ENCODE data around the gene SSNA1. TPM values are rescaled to one million over a fixed set of nuclear protein-coding genes. Genes with fewer than 3 reads are reported as not detected.

Gene SSNA1
- total RNA-seq, 1 donor from 2014 or later, result 71.9 TPM

DNA sequence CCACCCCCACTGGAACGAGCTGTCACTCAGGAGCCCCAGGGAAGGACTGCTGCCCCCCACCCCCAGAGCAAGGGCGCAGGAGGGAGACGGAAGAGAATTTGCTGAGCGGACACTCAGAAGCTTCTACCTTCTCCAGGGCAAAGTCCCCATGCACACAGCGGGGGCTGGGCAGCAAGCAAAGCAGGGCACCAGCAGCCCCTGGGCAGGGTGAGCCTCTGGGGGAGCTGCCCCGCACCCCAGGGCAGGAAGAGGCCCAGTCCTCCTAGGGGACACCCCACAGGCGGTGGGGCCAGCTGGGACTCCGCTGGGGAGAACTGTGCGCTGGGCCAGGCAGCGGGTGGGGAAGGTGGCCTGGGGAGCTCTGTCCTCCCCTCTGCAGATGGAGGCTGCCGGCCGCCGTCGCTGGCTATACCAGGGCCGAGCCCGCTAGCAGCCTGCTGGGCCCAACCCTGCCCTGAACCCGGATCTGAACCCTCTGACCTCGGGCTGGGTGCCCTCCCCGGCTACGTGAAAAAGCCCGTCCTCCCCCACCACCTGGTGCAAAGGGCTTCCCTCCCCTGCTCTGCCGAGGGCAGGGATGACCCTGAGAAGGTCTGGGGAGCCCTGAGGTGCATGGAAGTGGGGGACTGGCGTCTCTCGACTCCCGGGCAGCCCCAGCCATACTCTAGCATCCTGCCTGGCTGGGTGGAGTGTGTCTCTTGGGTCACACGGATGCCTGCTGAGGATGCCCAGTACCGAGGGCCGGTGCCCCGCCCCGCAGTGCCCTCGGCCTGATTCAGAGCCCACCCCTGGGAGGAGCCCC, 41.6 kb downstream of the SSNA1 start:
- ChIA-PET POLR2A (no interaction called here), CTCF (interaction anchor here (1.5 kb wide), 1 partner anchor 201 kb away, joined by 3 read pairs; no protein-coding TSS in a partner anchor)
- DNase-seq (no peak), ATAC-seq (ENCODE audit: low read depth) (no peak)
- TF ChIP-seq, protein P1, sequence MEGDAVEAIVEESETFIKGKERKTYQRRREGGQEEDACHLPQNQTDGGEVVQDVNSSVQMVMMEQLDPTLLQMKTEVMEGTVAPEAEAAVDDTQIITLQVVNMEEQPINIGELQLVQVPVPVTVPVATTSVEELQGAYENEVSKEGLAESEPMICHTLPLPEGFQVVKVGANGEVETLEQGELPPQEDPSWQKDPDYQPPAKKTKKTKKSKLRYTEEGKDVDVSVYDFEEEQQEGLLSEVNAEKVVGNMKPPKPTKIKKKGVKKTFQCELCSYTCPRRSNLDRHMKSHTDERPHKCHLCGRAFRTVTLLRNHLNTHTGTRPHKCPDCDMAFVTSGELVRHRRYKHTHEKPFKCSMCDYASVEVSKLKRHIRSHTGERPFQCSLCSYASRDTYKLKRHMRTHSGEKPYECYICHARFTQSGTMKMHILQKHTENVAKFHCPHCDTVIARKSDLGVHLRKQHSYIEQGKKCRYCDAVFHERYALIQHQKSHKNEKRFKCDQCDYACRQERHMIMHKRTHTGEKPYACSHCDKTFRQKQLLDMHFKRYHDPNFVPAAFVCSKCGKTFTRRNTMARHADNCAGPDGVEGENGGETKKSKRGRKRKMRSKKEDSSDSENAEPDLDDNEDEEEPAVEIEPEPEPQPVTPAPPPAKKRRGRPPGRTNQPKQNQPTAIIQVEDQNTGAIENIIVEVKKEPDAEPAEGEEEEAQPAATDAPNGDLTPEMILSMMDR (IDR thresholded peaks at IDR 0.05), result no peak
- Mint-ChIP-seq H3K9me3 (no peaks in the 10 kb centered on the region), H3K36me3 (ENCODE audit: low read depth) (no peaks in the 10 kb centered on the region), H3K27me3 (peaks cover 2% of the 10 kb centered on the region), H3K4me1 (peaks cover 18% of the 10 kb centered on the region), H3K27ac (no peak overlapping the region), H3K4me3 (no peak overlapping the region)
- intact Hi-C loops (cut with micrococcal nuclease), result loop anchor here (10.0 kb wide), 2 partner anchors 285 to 345 kb away; partner anchors contain the start of genes C8G, FBXW5 and TRAF2

DNA sequence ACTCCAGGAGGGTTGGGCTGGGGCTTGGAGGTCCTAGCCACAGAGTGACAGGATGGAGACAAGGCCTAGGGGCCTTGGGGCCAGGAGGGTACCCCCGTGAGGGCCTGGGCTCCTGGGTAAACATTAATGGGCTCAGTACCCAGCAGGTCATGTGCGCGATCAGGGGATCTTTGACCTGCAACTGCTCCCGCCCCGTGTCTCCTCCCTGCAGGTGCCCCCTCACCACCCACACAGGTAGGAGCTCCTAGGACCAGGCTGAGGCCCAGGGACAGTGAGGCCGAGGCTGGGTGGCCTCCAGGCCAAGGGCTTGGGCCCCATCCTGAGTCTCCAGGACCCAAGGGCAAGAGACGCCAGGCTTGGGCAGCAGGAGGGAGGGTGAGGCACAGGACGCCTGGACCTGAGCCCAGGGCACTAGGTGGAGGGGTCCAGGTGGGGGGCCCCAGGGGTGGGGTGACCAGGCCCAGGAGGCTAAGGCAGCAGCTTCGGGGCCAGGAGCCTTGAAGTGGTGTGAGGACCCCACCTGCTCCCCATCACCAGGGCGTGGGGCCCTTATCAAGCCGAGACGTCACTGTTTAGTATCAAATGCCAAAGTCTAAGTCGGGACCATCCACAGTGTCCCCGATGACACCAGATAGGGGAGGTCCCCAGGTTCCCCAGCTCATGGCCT, 42.4 kb downstream of the SSNA1 start, which contains the start of gene SLC34A3:
TSS of gene SLC34A3 (plus strand) at position 197 of the 667 bp plus-strand sequence. CDS start 802 bp downstream, outside the sequence.
- H3K4me3 Mint-ChIP-seq, result no peak within 1 kb of the TSS
- H3K4me1 Mint-ChIP-seq, result peaks cover 20% of the 10 kb centered on the region
- no peak within 1 kb of the TSS for H3K27ac Mint-ChIP-seq
- TF ChIP-seq, protein P1 (IDR thresholded peaks at IDR 0.05), result no peak
- H3K9me3 Mint-ChIP-seq, result no peaks in the 10 kb centered on the region
- peaks cover 2% of the 10 kb centered on the region for H3K27me3 Mint-ChIP-seq
- ChIA-PET POLR2A (interaction anchor here (0.8 kb wide), 1 partner anchor 10 kb away, joined by 3 read pairs; the partner anchor contains the start of gene TUBB4B), CTCF (interaction anchor here (1.5 kb wide), 1 partner anchor 202 kb away, joined by 3 read pairs; no protein-coding TSS in a partner anchor)
- no peaks in the 10 kb centered on the region for H3K36me3 Mint-ChIP-seq (ENCODE audit: low read depth)
- no peak for DNase-seq
- intact Hi-C loops (cut with micrococcal nuclease), result no loop called here
- no peak for ATAC-seq (ENCODE audit: low read depth)

DNA sequence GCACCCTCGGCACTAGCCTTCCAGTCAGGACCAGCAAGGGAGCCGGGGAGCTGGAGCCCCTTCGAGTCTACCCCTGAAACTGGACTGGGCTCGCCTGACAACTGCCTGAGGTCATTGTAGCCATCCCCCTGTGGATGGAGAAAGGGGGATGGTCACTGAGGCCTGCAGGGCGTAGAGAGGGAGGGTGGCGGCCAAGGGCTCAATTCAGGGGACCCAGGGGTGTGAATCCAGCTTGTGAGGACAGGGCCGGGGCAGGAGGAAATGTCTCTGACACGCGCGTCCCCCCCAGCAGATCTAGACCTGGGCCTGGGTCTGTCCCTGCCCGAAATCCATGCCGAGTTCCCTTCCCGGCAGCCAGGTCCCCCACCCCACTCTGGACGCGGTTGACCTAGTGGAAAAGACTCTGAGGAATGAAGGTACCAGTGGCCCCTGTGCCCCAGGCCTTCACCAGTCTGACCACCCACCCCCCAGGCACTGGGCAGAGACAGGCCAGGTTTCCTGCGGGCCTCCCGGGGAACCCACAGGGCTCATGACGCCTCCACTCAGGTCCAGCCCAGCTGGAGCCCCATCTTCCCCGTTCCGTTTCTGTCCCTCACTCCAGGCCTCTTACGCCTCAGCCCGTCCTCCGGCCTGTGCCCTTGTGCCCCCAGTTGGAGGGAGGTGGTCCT, 43.0 kb downstream of the SSNA1 start:
- Mint-ChIP-seq H3K27ac (no peak overlapping the region), H3K4me3 (no peak overlapping the region), H3K9me3 (no peaks in the 10 kb centered on the region), H3K27me3 (peaks cover 2% of the 10 kb centered on the region), H3K36me3 (ENCODE audit: low read depth) (no peaks in the 10 kb centered on the region), H3K4me1 (peaks cover 25% of the 10 kb centered on the region)
- ATAC-seq (ENCODE audit: low read depth) (no peak), DNase-seq (no peak)
- intact Hi-C loops (cut with micrococcal nuclease), result no loop called here
- TF ChIP-seq, protein P1 (IDR thresholded peaks at IDR 0.05), result no peak
- POLR2A ChIA-PET, result interaction anchor here (0.8 kb wide), 1 partner anchor 9 kb away, joined by 3 read pairs; the partner anchor contains the start of gene TUBB4B
- CTCF ChIA-PET, result no interaction called here

DNA sequence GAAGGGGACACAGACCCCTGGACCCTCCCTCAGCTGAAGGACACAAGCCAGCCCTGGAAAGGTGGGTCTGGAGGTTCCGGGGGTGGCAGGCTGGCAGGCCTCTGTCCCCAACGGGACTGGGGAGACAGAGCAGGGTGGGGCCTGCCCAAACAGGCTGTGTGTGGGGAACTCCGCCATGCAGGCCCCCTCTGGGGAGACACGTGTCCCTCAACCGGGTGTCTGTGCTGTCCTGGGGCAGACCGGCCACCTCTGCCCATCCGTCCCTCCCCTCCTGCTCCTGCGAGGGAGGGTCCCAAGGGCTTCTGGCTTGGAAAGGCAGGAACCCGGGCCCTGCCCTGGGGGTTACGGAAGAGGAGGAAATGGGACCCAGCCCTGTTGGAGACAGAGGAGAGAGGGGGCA, 43.6 kb downstream of the SSNA1 start:
- peaks cover 2% of the 10 kb centered on the region for H3K27me3 Mint-ChIP-seq
- CTCF ChIA-PET, result no interaction called here
- no peak overlapping the region for H3K27ac Mint-ChIP-seq
- no peak for ATAC-seq (ENCODE audit: low read depth)
- no peak for DNase-seq
- no peak overlapping the region for H3K4me3 Mint-ChIP-seq
- no peaks in the 10 kb centered on the region for H3K9me3 Mint-ChIP-seq
- H3K36me3 Mint-ChIP-seq (ENCODE audit: low read depth), result no peaks in the 10 kb centered on the region
- POLR2A ChIA-PET, result interaction anchor here (0.6 to 0.8 kb wide), 2 partner anchors 9 to 112 kb away, joined by 3 to 4 read pairs; partner anchors contain the start of gene TUBB4B
- intact Hi-C loops (cut with micrococcal nuclease), result no loop called here
- H3K4me1 Mint-ChIP-seq, result peaks cover 31% of the 10 kb centered on the region
- TF ChIP-seq, protein P1 (IDR thresholded peaks at IDR 0.05), result no peak

Data from activated B cell treated with CpG ODN at 0.5 μM for 24 hours (primary cell).